Activated naive CD8-positive, alpha-beta T cell (primary cell): ENCODE measurements around the gene B4GALNT2.
"Not testable (repeated sequence)": the region's sequence is repeated elsewhere in the genome, so short reads cannot be mapped to it uniquely, and the experiment has no call there.

Experiments used
- H3K27ac Mint-ChIP-seq: one replicate; pipeline ENCODE4 v1.8.0; 2021; ENCODE audit warnings: mixed read lengths
- H3K27me3 Mint-ChIP-seq: one replicate; pipeline ENCODE4 v1.8.0; 2021; ENCODE audit warnings: mixed read lengths
- H3K36me3 Mint-ChIP-seq: one replicate; pipeline ENCODE4 v1.8.0; 2021; ENCODE audit warnings: mixed read lengths
- H3K4me1 Mint-ChIP-seq: one replicate; pipeline ENCODE4 v1.8.0; 2021; ENCODE audit warnings: low read depth, mixed read lengths
- H3K4me3 Mint-ChIP-seq: one replicate; pipeline ENCODE4 v1.8.0; 2021; ENCODE audit warnings: mild to moderate bottlenecking, mixed read lengths
- H3K9me3 Mint-ChIP-seq: one replicate; pipeline ENCODE4 v1.8.0; 2021; ENCODE audit warnings: low read depth, mixed read lengths

B4GALNT2 gene, protein sequence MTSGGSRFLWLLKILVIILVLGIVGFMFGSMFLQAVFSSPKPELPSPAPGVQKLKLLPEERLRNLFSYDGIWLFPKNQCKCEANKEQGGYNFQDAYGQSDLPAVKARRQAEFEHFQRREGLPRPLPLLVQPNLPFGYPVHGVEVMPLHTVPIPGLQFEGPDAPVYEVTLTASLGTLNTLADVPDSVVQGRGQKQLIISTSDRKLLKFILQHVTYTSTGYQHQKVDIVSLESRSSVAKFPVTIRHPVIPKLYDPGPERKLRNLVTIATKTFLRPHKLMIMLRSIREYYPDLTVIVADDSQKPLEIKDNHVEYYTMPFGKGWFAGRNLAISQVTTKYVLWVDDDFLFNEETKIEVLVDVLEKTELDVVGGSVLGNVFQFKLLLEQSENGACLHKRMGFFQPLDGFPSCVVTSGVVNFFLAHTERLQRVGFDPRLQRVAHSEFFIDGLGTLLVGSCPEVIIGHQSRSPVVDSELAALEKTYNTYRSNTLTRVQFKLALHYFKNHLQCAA

DNA sequence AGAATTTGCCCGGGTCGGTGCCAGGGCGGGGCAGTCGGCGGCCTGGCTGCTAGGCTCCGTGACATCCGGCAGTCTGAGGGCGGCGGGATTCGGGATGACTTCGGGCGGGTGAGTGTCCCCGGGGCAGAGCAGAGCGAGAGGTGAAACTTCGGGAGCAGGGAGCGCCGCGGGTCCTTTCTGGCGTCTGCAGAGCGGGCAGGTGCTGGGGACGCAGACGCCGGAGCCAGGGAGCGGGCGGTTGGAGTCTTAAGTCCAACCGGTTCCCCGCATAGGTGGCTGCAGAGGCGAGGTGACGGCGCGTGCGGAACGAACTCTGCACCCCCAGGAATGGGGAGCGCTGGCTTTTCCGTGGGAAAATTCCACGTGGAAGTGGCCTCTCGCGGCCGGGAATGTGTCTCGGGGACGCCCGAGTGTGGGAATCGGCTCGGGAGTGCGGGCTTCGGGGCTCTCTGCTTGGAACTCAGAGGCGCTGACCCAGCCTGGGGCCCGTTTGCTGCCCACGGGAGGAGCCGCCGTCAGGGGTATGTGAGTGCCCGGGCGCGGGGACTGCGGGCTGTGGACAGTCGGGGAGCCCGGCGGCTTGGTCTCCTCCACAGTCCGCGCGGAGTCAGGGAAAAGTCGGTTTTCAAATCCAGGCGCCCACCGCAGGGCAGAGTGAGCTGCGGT is at the start of gene B4GALNT2:
TSS of gene B4GALNT2 (plus strand) at position 71 of the 666 bp plus-strand sequence. CDS start at position 95, 24 bp downstream.
- Mint-ChIP-seq H3K27me3 (peaks cover 36% of the 10 kb centered on the region), H3K27ac (no peak within 1 kb of the TSS), H3K4me1 (peaks cover 5% of the 10 kb centered on the region), H3K4me3 (peak within 1 kb of the TSS; percentile 74), H3K9me3 (no peaks in the 10 kb centered on the region), H3K36me3 (peaks cover 4% of the 10 kb centered on the region)

GRCh38 chr17:49085046-49085445 is 47.5 kb upstream of the B4GALNT2 start:
- not testable (repeated sequence) for H3K27ac Mint-ChIP-seq, H3K9me3 Mint-ChIP-seq, H3K36me3 Mint-ChIP-seq, H3K4me1 Mint-ChIP-seq, H3K4me3 Mint-ChIP-seq
- H3K27me3 Mint-ChIP-seq = peaks cover 19% of the 10 kb centered on the region

DNA sequence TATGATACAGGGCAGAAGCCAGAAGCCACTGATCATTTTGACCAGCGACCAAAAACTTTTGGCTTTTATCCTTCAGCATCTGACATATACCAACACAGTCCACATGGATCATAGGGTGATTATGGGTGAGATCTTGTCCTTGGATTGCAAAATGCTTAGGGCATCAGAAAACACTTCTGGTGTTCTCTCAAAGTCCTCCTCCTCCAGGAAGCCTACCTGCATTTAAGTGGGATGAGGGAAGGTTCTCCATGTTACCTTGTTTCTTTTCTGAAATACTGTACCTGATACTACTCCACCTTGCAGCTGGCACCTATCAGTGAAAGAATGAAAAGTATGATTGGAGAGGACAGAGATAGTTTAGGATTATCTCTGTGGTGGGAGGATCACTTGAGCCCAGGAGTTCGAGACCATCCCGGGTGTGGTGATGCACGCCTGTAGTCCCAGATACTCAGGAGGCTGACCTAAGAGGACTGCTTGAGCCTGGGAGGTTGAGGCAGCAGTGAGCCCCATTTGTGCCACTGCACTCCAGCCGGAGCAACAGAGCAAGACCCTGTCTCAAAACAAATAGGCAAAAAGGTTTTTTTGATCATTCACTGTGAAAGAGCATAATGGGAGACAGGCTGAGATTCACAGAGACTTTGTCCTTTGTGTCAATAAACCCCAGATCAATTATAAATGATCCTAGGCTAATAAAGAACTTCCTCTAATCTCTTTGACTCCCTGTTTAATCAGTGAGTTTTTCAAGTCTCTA is 46.8 kb upstream of the B4GALNT2 start:
- Mint-ChIP-seq H3K27me3 (peaks cover 18% of the 10 kb centered on the region), H3K4me3 (no peak overlapping the region), H3K36me3 (no peaks in the 10 kb centered on the region), H3K27ac (no peak overlapping the region), H3K9me3 (no peaks in the 10 kb centered on the region), H3K4me1 (no peaks in the 10 kb centered on the region)

- no peak overlapping the region for H3K27ac Mint-ChIP-seq
- peaks cover 15% of the 10 kb centered on the region for H3K27me3 Mint-ChIP-seq
- H3K9me3 Mint-ChIP-seq = no peaks in the 10 kb centered on the region
- no peak overlapping the region for H3K4me3 Mint-ChIP-seq
- H3K36me3 Mint-ChIP-seq = no peaks in the 10 kb centered on the region
- no peaks in the 10 kb centered on the region for H3K4me1 Mint-ChIP-seq
These were observed 46.3 kb upstream of the B4GALNT2 start for GRCh38 chr17:49086316-49086605.

DNA sequence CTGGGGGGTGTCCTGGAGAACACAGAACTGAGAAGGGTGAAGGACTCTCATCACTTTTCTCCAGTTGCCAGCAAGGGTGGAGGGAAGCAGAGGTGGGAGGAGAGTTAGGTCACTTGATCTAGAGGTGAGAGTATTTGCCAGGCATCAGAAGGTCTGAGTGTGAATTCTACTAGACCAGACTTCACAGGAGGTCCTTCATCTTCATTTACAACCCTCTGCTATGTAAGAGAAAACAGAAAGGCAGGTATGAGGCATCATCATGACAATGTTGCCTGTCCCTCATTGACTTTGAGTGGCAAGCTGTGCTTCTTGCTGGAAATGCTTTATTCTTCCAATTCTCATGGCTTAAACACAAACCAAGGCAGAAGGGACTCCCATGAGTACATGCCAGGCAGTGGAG is 45.9 kb upstream of the B4GALNT2 start:
- Mint-ChIP-seq H3K36me3 (no peaks in the 10 kb centered on the region), H3K27me3 (peaks cover 15% of the 10 kb centered on the region), H3K4me1 (no peaks in the 10 kb centered on the region), H3K27ac (no peak overlapping the region), H3K9me3 (no peaks in the 10 kb centered on the region), H3K4me3 (no peak overlapping the region)

DNA sequence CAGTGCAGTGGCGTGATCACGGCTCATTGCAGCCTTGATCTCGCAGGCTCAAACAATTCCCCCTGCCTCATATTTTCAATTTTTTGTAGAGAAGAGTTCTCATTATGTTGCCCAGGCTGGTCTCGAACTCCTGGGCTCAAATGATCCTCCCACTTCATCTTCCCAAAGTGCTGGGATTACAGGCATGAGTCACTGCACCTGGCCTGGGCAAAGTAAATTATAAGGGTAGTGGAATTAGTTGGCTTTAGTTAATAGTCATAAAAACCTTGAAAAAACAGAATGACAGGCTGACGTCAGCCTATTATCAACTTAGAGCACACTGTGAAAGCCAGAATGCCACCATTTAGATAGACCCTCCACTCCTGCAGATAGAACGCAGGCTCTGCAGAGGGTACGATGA is 43.5 kb upstream of the B4GALNT2 start:
- Mint-ChIP-seq H3K27ac (no peak overlapping the region), H3K27me3 (peaks cover 15% of the 10 kb centered on the region), H3K36me3 (no peaks in the 10 kb centered on the region), H3K4me3 (no peak overlapping the region), H3K9me3 (no peaks in the 10 kb centered on the region), H3K4me1 (no peaks in the 10 kb centered on the region)

- H3K27ac Mint-ChIP-seq = no peak overlapping the region
- no peak overlapping the region for H3K4me3 Mint-ChIP-seq
- H3K27me3 Mint-ChIP-seq = peaks cover 5% of the 10 kb centered on the region
- no peaks in the 10 kb centered on the region for H3K36me3 Mint-ChIP-seq
- H3K4me1 Mint-ChIP-seq = no peaks in the 10 kb centered on the region
- H3K9me3 Mint-ChIP-seq = no peaks in the 10 kb centered on the region
These were observed 41.5 kb upstream of the B4GALNT2 start for GRCh38 chr17:49090878-49091594.

DNA sequence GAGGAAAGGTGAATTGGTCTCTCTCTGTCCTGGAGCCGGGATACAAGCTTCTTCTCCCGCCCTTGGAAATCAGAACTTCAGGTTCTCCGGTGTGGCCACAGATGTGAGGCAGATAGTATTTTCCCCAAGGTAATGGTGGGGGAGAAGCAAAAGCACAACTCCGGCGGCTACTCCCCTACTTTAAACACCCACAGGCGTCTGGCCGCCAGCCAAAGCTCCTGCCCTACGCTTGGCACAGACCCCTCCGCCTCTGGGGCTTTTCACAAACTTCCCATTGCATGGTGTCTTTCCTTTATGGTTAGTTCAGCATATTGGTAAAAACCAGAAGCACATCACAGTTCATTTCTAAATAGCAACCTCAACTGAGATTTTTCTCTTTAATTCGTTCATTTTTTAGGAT is 39.4 kb upstream of the B4GALNT2 start:
- no peak overlapping the region for H3K27ac Mint-ChIP-seq
- peaks cover 2% of the 10 kb centered on the region for H3K27me3 Mint-ChIP-seq
- no peaks in the 10 kb centered on the region for H3K4me1 Mint-ChIP-seq
- H3K4me3 Mint-ChIP-seq = no peak overlapping the region
- no peaks in the 10 kb centered on the region for H3K9me3 Mint-ChIP-seq
- H3K36me3 Mint-ChIP-seq = no peaks in the 10 kb centered on the region

DNA sequence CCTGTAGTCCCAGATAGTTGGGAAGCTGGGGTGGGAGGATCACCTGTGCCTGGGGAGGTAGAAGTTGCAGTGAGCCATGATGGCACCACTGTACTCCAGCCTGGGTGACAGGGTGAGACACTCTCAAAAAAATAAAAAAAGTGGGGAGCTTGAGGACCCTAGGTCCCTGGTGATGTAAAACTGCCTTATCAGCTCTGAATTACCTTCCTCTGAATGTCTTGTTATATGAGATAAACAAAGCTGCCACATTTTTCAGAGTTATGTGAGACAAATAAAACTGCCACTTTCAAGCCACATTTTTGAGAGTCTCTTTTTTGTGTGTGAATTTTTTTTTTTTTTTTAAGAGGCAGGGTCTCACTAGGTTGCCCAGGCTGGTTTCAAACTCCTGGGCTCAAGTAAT is 32.0 kb upstream of the B4GALNT2 start:
- no peak overlapping the region for H3K27ac Mint-ChIP-seq
- H3K9me3 Mint-ChIP-seq = no peaks in the 10 kb centered on the region
- H3K4me3 Mint-ChIP-seq = no peak overlapping the region
- peaks cover 3% of the 10 kb centered on the region for H3K27me3 Mint-ChIP-seq
- H3K36me3 Mint-ChIP-seq = no peaks in the 10 kb centered on the region
- no peaks in the 10 kb centered on the region for H3K4me1 Mint-ChIP-seq

- Mint-ChIP-seq H3K36me3 (no peaks in the 10 kb centered on the region), H3K27ac (no peak overlapping the region), H3K27me3 (peaks cover 3% of the 10 kb centered on the region), H3K4me1 (no peaks in the 10 kb centered on the region), H3K9me3 (no peaks in the 10 kb centered on the region), H3K4me3 (no peak overlapping the region)
These were observed 31.5 kb upstream of the B4GALNT2 start for GRCh38 chr17:49101054-49101534.

DNA sequence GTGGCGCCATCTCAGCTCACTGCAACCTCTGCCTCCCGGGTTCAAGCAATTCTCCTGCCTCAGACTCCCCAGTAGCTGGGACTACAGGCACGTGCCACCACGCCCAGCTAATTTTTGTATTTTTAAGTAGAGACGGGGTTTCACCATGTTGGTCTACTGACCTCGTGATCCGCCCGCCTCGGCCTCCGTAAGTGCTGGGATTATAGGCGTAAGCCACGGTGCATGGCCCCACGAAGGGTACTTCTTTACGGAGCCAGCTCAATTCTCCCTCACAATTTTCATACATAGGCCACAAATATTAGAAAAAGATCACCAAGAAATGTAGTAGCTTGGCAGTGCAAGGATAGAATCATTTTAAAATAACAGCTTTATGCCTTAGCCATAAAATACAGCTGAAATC is 29.2 kb upstream of the B4GALNT2 start:
- H3K27me3 Mint-ChIP-seq, H3K4me3 Mint-ChIP-seq, H3K27ac Mint-ChIP-seq: not testable (repeated sequence)

GRCh38 chr17:49104511-49105074 is 28.0 kb upstream of the B4GALNT2 start:
- H3K9me3 Mint-ChIP-seq = no peaks in the 10 kb centered on the region
- peaks cover 3% of the 10 kb centered on the region for H3K27me3 Mint-ChIP-seq

More for the DNA sequence above, 29.2 kb upstream of the B4GALNT2 start:
- H3K36me3 Mint-ChIP-seq, H3K4me1 Mint-ChIP-seq, H3K9me3 Mint-ChIP-seq: not testable (repeated sequence)

DNA sequence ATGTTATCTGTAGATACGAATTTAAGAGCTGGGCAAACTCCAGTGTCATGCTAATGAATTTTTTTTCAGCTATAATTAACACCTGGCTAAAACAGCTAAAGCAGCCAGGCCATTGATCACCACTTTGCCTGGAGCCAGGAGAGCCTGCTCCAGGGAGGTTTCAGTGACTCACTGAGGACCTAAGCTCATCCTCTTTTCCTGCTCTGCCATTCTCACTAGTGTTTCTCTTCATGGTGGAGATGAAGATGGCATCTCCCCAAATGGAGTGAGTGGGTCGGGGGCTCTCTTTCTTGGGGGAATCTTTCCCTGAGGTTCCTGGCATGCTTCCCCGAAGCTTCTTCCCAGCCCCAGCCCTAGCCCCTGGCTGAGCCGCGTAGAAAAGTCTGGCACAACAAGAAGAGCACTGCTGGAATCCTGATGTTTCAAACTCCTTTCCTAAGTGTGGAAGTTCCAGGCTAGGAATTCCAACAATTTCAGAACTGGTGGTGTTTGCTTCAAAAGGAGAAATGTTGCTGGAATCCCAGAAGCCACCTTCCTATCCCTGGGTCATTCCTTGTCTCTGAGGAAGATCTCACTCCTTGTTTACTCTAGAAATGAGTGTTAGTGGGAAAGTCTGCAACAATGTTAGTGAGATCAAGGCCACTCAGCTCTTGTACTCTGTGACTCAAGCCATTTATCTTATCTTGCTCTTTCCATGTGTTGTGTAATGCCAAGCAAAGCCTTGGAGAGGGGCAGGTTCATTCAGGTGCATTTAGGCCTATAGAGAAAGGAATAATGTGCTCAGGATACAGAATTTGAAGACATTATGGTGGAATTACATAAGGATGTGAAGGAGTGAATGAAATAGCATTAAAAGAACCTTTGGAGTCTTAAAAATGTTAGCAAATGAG is 26.0 kb upstream of the B4GALNT2 start:
- Mint-ChIP-seq H3K27ac (no peak overlapping the region), H3K27me3 (peaks cover 3% of the 10 kb centered on the region), H3K36me3 (no peaks in the 10 kb centered on the region), H3K9me3 (no peaks in the 10 kb centered on the region), H3K4me3 (no peak overlapping the region), H3K4me1 (no peaks in the 10 kb centered on the region)

More at GRCh38 chr17:49104511-49105074, 28.0 kb upstream of the B4GALNT2 start:
- H3K4me1 Mint-ChIP-seq = no peaks in the 10 kb centered on the region
- no peaks in the 10 kb centered on the region for H3K36me3 Mint-ChIP-seq
- no peak overlapping the region for H3K4me3 Mint-ChIP-seq
- H3K27ac Mint-ChIP-seq = no peak overlapping the region

DNA sequence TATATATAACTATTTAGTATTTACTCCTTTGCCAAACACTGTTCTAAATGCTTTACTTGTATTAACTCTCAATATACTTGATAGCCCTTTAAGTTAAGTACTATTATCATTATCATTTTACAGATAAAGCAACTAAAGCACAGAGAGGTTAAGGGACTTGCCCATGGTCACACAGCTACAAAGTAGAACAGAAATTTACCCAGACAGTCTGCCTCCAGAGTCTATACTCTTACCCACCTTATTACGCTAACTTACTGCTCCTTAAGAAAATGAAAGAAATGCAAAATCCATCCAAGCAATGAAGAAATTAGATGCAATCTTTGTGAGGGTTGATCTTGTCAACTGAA is 25.4 kb upstream of the B4GALNT2 start:
- H3K27me3 Mint-ChIP-seq = peaks cover 1% of the 10 kb centered on the region
- no peaks in the 10 kb centered on the region for H3K36me3 Mint-ChIP-seq
- H3K4me3 Mint-ChIP-seq = no peak overlapping the region
- H3K27ac Mint-ChIP-seq = no peak overlapping the region
- no peaks in the 10 kb centered on the region for H3K4me1 Mint-ChIP-seq
- H3K9me3 Mint-ChIP-seq = no peaks in the 10 kb centered on the region
